Left ventricle myocardium inferior (tissue), 1 donor: ENCODE measurements around the gene GATA1. TPM values are rescaled to one million over a fixed set of nuclear protein-coding genes. Genes with fewer than 3 reads are reported as not detected.

ENCODE experiments used
- DNase-seq: peaks from one replicate; pipeline ENCODE4 v3.0.0-alpha.2; 2020
- H3K27ac ChIP-seq: fragments of 200-600 bp; replicated peaks from 2 replicates; pipeline ENCODE4 v1.8.0; 2021
- H3K27me3 ChIP-seq: fragments of 200-600 bp; 2 replicates; pipeline ENCODE4 v1.8.0; 2021; ENCODE audit warnings: low read depth
- H3K36me3 ChIP-seq: fragments of 200-600 bp; 2 replicates; pipeline ENCODE4 v1.8.0; 2021
- H3K4me1 ChIP-seq: fragments of 200-600 bp; 2 replicates; pipeline ENCODE4 v1.8.0; 2021
- H3K4me3 ChIP-seq: fragments of 200-600 bp; 2 replicates; pipeline ENCODE4 v1.8.0; 2021; ENCODE audit warnings: mild to moderate bottlenecking, moderate library complexity
- H3K9me3 ChIP-seq: fragments of 200-600 bp; replicated peaks from 2 replicates; pipeline ENCODE4 v1.8.0; 2021
- intact Hi-C: fragments of 100-400 bp; cut with micrococcal nuclease; formaldehyde crosslinking; loops from one replicate; pipeline ENCODE4 v1.11.0; 2022
- total RNA-seq: library from RNA; stranded (reverse); fragmentation: NEBNext Ultra II Directional; extraction: Animal tissue kit (Norgen Biotek cat#: 25700); gene quantifications from one replicate; pipeline ENCODE4 v1.2.1, GENCODE V29; 2021
- TF ChIP-seq, protein P1 (sequence below): fragments of 200-600 bp; IDR thresholded peaks from 2 replicates; pipeline ENCODE4 v1.8.0; 2021; ENCODE audit warnings: antibody characterized with exemption, mild to moderate bottlenecking, borderline replicate concordance
- donor health status: DM: no; HTN: yes; CAD: no; lungs with severe emphysema.

GATA1 gene
- total RNA-seq, 1 donor from 2014 or later: not detected

DNA sequence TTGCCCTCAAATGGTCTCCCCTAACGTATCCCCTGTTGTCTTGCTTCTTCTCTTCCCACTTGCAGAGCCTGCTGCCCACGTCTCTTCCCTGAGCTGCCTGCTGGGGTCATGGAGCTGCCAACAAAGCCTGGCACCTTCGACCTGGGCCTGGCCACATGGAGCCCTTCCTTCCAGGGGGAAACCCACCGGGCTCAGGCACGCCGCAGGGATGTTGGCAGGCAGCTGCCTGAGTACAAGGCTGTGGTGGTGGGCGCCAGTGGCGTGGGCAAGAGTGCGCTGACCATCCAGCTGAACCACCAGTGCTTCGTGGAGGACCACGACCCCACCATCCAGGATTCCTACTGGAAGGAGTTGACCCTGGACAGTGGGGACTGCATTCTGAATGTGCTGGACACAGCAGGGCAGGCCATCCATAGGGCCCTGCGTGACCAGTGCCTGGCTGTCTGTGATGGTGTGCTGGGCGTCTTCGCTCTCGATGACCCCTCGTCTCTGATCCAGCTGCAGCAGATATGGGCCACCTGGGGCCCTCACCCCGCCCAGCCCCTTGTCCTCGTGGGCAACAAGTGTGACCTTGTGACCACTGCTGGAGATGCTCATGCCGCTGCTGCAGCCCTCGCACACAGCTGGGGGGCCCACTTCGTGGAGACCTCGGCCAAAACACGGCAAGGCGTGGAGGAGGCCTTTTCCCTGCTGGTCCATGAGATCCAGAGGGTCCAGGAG, 42.8 kb downstream of the GATA1 start:
- no peaks in the 10 kb centered on the region for H3K9me3 ChIP-seq
- H3K36me3 ChIP-seq: peaks cover 14% of the 10 kb centered on the region
- no peak for DNase-seq
- TF ChIP-seq, protein P1, sequence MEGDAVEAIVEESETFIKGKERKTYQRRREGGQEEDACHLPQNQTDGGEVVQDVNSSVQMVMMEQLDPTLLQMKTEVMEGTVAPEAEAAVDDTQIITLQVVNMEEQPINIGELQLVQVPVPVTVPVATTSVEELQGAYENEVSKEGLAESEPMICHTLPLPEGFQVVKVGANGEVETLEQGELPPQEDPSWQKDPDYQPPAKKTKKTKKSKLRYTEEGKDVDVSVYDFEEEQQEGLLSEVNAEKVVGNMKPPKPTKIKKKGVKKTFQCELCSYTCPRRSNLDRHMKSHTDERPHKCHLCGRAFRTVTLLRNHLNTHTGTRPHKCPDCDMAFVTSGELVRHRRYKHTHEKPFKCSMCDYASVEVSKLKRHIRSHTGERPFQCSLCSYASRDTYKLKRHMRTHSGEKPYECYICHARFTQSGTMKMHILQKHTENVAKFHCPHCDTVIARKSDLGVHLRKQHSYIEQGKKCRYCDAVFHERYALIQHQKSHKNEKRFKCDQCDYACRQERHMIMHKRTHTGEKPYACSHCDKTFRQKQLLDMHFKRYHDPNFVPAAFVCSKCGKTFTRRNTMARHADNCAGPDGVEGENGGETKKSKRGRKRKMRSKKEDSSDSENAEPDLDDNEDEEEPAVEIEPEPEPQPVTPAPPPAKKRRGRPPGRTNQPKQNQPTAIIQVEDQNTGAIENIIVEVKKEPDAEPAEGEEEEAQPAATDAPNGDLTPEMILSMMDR: no peak
- no peaks in the 10 kb centered on the region for H3K4me1 ChIP-seq
- H3K27me3 ChIP-seq: peaks cover 60% of the 10 kb centered on the region
- H3K4me3 ChIP-seq: no peak overlapping the region
- intact Hi-C loops: no loop called here
- H3K27ac ChIP-seq: no peak overlapping the region

DNA sequence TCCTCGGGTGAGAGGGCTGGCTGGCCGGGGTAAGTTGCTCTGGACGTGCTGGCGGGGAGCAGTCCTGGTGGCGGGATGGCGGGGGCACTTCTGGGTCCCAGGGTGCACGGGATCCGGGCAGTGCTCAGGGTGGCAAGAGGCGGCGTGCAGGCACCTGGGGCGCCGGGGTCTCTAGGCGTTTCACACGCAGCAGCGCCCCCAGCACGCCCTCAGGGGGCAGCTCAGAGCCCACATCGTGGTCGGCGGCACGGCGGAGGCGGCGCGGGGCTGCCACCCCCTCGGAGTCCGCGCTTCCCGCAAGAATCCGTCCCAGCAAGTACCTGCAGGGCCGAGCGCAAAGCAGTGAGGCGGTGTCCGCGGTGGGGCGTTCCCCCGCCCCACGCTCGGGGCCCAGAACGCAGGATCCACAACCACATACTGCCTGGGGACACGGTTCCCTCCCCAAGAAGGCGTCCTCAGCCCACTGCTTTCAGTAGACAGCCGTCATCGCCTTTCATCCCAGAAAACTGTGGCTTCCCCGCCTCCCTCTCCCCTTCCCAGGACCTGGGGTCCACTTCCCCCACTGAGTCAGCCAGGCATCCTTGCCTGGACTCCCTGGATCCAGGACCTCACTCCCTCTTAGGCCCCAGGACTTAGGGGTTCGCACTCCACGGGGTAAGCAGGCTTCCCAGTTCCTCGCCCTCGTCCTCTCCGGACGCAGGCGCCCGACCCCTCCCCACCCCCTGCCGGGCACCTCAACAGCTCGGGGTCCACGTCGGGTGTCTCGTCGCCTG, 44.9 kb downstream of the GATA1 start:
- DNase-seq: no peak
- H3K27me3 ChIP-seq: peaks cover 72% of the 10 kb centered on the region
- intact Hi-C loops: no loop called here

DNA sequence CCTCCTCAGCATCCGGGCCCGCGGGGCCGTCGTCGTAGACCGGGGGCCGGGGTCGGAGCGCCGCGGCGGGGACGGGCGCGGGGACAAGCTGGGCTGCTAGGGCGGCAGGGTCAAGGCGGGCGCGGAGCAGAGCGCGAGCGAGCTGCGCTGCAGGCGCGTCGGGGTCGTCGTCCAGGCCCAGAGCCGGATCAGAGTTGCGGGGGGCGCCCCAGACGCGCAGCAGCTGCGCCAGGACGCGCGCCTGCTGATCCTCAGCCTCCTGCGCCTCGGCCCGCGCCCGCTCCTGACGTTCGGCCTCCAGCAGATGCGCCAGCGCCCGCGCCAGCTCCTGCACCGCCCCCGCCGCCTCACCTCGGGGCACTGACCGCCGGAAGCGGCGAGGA, 45.5 kb downstream of the GATA1 start:
- H3K9me3 ChIP-seq: no peaks in the 10 kb centered on the region
- H3K4me1 ChIP-seq: no peaks in the 10 kb centered on the region
- TF ChIP-seq, protein P1: no peak
- H3K36me3 ChIP-seq: no peaks in the 10 kb centered on the region
- H3K27me3 ChIP-seq: peaks cover 67% of the 10 kb centered on the region
- intact Hi-C loops: no loop called here
- H3K27ac ChIP-seq: no peak overlapping the region
- no peak for DNase-seq
- H3K4me3 ChIP-seq: no peak overlapping the region

More for the DNA sequence above, 44.9 kb downstream of the GATA1 start:
- no peaks in the 10 kb centered on the region for H3K9me3 ChIP-seq
- H3K36me3 ChIP-seq: no peaks in the 10 kb centered on the region
- TF ChIP-seq, protein P1: no peak
- H3K4me1 ChIP-seq: no peaks in the 10 kb centered on the region
- no peak overlapping the region for H3K4me3 ChIP-seq
- no peak overlapping the region for H3K27ac ChIP-seq

DNA sequence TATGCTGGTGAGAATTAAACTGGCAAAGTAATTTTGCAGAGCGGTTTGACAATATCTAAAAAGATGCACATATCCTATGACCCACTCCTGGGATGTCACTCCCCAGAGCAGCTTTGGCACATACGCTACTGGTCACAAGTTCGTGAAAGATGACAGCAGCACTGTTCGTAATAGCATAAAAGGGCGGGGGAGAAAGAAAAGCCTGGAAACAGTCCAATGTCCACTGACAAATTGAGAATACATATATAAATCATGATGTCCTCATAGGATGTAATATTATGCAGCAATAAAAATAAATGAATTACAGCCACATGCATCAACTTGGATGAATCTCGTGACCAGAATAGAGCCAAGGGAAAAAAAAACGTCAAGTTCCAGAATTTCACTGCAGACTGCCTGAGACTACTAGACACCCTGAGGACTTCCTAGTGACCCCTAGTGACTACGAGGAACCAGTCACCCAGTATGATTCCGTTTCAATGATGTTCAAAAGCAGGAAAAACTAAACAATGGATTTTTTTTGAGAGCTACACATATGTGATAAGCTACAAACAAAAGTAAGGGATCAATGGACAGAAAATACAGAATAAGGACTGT, 47.2 kb downstream of the GATA1 start:
- DNase-seq: no peak
- no peak overlapping the region for H3K27ac ChIP-seq
- no peaks in the 10 kb centered on the region for H3K9me3 ChIP-seq
- no peak overlapping the region for H3K4me3 ChIP-seq
- H3K27me3 ChIP-seq: peaks cover 60% of the 10 kb centered on the region
- no peaks in the 10 kb centered on the region for H3K36me3 ChIP-seq
- intact Hi-C loops: no loop called here
- no peaks in the 10 kb centered on the region for H3K4me1 ChIP-seq
- TF ChIP-seq, protein P1: no peak

DNA sequence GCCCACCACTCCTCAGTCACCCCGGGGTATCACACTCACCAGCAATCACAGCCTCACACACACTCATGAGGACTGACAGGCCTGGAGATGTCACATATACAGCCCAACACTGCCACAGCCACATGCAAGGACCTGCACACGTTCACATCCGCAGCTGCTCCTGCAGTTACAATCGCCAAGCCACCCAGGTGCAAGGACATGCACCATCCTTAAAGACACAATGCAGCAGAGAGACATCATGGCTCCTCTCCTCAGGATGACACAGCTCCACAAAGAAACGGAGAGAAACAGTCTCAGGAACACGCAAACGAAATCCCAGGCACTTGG, 48.0 kb downstream of the GATA1 start:
- no peaks in the 10 kb centered on the region for H3K9me3 ChIP-seq
- H3K4me1 ChIP-seq: no peaks in the 10 kb centered on the region
- TF ChIP-seq, protein P1: no peak
- H3K36me3 ChIP-seq: no peaks in the 10 kb centered on the region
- no peak overlapping the region for H3K27ac ChIP-seq
- intact Hi-C loops: no loop called here
- no peak overlapping the region for H3K4me3 ChIP-seq
- H3K27me3 ChIP-seq: peaks cover 59% of the 10 kb centered on the region
- DNase-seq: no peak
